Iris pigment epithelial cell (primary cell): ENCODE measurements around the gene RIT1.

Experiments used
- DNase-seq: peaks from one replicate; pipeline ENCODE4 v3.0.0-alpha.2; 2011; ENCODE audit warnings: low read depth

The RIT1 gene

GRCh38 chr1:155890251-155890650 is 20.9 kb downstream of the RIT1 start:
- no peak for DNase-seq

GRCh38 chr1:155889566-155889965 is 21.6 kb downstream of the RIT1 start:
- DNase-seq, result peak; percentile 50

GRCh38 chr1:155888481-155888880 is 22.7 kb downstream of the RIT1 start:
- peak; percentile 57 for DNase-seq

GRCh38 chr1:155884982-155885381 is 26.2 kb downstream of the RIT1 start:
- no peak for DNase-seq

GRCh38 chr1:155884031-155884960 is 26.9 kb downstream of the RIT1 start:
- DNase-seq, result peak; percentile 34

GRCh38 chr1:155882766-155883165 is 28.4 kb downstream of the RIT1 start:
- DNase-seq, result no peak

GRCh38 chr1:155882235-155882634 is 28.9 kb downstream of the RIT1 start:
- DNase-seq, result no peak

- DNase-seq, result no peak
These were observed 30.2 kb downstream of the RIT1 start for GRCh38 chr1:155880950-155881349.

GRCh38 chr1:155880251-155880650 is 30.9 kb downstream of the RIT1 start:
- no peak for DNase-seq

GRCh38 chr1:155877945-155878344 is 33.2 kb downstream of the RIT1 start:
- DNase-seq, result no peak

- peak; percentile 56 for DNase-seq
These were observed 37.3 kb downstream of the RIT1 start for GRCh38 chr1:155873860-155874259.

- DNase-seq, result no peak
These were observed 38.6 kb downstream of the RIT1 start for GRCh38 chr1:155872527-155872926.

GRCh38 chr1:155871390-155871789 is 39.8 kb downstream of the RIT1 start:
- peak; percentile 10 for DNase-seq

GRCh38 chr1:155867766-155868165 is 43.4 kb downstream of the RIT1 start:
- DNase-seq, result no peak

- DNase-seq, result no peak
These were observed 46.8 kb downstream of the RIT1 start for GRCh38 chr1:155864393-155864792.

- no peak for DNase-seq
These were observed 49.3 kb downstream of the RIT1 start for GRCh38 chr1:155861896-155862295.

- DNase-seq, result no peak
These were observed 50.1 kb downstream of the RIT1 start for GRCh38 chr1:155860970-155861510.

GRCh38 chr1:155859881-155860871 is 51.0 kb downstream of the RIT1 start:
- DNase-seq, result peak; percentile 77

- peak; percentile 97 for DNase-seq
These were observed 51.8 kb downstream of the RIT1 start, which contains the start of gene SYT11 for GRCh38 chr1:155859234-155859829. TSS of gene SYT11 (plus strand) at chr1:155859567. CDS start at chr1:155859762, 195 bp downstream.

- peak; percentile 68 for DNase-seq
These were observed 52.3 kb downstream of the RIT1 start for GRCh38 chr1:155858800-155859233.
